ENCODE results near the gene CGNL1. TPM values are rescaled to one million over a fixed set of nuclear protein-coding genes. Genes with fewer than 3 reads are reported as not detected.
A peak's percentile ranks its signal among the peaks of the same experiment; 100 is the strongest.

Gene CGNL1
- total RNA-seq, 1 experiment from 2014 or later = 1.3 TPM

DNA sequence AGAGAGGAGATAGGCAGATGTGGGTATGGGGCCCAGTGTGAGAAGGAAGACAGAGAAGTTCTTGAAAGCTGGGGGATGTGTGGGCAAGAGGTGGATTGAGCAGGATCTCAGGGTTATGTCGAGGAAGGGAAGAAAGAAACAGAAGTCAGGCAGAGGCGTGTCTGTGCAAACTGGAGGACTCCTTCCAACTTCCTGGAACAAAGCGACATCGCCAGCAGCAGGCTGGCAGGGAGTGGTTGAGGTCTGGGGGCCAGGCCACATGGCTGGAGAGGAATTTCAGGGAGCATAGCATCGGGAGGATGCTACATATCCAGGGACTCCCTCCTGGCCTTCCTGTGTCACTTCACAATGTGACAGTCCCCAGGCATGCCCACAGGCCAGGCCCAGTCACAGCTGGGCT is 172.5 kb downstream of the CGNL1 start:
- DNase-seq (ENCODE audit: low read depth) = no peak

DNA sequence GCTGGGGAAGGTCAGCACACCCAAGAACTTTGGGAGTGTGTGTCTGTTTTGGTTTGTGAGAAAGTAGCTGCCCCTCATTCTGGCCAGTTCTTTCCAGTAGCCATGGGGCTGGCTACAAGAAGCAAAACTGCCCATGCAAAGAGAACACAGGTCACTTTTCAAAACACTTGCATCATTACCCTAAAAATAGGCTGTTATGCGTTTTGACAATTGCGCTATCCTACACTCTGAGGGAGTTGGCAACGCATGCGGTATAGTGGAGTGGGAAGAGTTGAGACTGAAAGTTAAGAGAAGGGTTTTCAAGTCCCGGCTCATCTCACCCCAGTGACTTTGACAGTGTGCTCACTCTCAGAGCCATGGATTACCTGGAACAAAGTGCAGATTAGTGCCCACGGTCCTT is 173.6 kb downstream of the CGNL1 start:
- no peak for DNase-seq (ENCODE audit: low read depth)

DNA sequence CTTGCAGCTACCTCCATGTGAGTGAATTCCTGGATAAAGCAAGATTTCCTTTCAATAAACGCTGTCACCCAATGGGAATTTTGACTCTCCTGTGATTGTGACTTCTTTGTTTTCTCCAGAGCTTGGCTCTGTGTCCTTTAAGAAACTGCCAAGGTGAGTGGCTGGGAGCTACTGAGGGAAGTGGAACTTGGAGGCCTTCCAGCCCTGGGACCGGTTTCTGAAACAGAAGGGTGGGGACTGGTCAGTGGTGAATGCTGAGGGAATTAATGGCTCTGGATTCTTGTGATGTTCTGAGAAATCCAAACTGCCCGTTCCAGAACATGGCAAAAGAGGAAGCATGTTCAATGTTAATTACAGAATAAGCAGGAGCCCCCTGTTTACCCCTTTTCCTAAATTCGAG is 174.3 kb downstream of the CGNL1 start:
- peak; percentile 44 for DNase-seq (ENCODE audit: low read depth)

GRCh38 chr15:57551715-57552677 is 175.7 kb downstream of the CGNL1 start:
- DNase-seq (ENCODE audit: low read depth) = peak; percentile 95

- no peak for DNase-seq (ENCODE audit: low read depth)
Measured at GRCh38 chr15:57552678-57553334, 176.5 kb downstream of the CGNL1 start.

DNA sequence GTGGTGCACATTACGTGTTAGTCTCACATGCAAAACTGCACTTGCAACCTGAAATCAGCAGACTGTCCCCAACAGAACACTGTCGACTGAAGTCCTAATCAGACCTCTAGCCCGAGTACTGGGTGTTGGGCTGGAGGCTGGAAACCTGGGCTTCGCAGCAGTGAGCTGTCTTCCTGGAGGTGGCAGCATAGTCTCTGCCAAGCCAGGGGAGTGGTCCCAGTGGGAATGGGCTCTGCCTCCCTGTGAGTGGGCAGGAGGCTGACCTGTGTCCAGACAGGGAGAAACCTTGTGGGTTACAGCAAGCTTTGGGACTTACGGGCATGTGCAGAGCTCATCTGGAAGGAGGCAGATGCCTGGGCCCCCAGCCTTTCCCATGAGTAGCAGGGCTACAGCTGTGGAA is 177.2 kb downstream of the CGNL1 start:
- DNase-seq (ENCODE audit: low read depth) = no peak

DNA sequence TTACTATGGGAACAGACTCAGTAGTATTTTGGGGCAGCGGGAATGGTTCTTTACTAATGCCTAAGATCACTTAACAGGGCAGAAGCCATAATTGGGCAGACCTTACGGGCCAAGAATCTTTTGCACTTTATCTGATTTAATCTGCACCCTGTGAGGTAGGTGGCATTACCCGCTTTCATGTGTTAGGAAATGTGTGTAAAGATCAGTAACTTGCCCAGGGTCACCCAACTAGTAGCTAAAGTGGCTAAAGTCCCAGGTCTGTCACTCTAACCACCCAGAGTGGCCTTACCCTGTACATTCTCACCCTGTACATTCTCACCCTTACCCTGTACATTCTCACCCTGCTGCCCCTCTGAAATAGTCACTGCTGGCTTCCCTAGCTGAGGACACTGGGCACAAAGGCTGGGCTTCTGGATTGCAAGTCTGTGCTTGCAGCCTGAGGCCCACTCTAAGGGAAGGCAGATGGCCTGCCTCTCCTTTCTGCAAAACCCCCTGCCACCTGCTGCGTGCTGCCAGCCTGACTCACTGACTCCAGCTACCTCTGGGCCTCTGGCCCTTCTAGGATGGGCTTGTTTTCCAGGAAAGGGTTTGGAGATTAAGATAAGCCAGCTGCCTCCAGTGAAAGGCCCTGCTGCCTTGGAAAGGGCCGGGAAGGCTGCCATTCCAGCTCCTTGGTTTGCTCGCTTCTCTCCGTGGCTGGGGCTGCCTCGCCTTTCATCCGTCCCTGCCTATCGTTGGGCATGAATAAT is 177.9 kb downstream of the CGNL1 start:
- no peak for DNase-seq (ENCODE audit: low read depth)

DNA sequence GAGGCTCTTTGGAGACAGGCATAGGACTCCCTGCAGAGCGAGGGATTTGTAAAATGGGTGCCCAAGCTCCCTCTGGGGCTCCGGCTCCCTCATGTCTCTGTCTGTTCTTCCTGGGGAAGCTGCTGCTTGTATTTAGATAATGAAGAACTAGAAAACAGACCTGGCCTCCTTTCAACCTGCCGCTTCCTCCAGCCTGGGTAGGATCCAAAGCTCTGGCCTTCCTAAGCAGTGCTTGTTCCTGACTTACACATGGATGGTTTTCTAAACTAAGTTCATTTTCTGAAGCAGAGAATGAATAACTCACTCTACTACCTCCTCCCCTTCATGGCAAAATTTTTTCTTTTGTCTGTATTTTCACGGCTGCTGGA is 178.5 kb downstream of the CGNL1 start:
- DNase-seq (ENCODE audit: low read depth) = no peak

DNA sequence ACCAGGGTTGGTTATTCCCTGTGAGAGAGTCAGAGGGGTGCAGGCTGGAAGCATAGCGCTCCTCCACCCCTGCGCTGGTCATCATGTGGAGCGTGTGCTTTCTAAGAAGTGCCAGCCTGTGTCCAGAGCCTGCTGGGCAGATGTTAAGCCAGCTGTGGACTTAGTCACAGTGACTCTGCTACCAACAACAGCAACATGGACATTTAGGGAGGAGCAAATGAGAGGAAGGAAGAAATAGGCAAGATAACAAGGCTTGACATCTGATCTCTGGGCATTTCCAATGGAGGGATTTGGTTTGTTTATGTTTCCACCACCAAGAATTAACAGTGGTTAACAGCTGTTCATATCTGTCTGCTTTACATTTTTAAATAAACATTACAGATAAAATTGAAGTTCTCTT is 179.0 kb downstream of the CGNL1 start:
- DNase-seq (ENCODE audit: low read depth) = no peak

- DNase-seq (ENCODE audit: low read depth) = no peak
Measured at GRCh38 chr15:57556040-57556439, 179.7 kb downstream of the CGNL1 start.

DNA sequence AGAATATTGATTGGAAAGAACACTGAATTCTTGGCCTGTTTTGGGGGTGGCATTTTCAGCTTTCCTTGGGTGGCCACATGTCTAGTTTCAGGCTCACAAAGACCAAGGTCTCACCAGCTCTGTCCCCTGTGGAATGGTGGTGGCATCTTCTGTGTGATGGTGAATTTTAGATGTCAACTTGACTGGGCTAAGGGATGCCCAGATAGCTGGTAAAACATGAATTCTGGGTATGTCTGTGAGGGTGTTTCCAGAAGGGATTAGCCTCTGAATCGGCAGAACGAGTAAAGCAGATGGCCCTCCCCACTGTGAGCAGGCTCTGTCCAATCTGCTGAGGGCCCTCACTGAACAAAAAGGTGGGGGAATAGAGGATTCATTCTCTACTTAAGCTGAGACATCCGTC is 181.0 kb downstream of the CGNL1 start:
- DNase-seq (ENCODE audit: low read depth) = no peak

DNA sequence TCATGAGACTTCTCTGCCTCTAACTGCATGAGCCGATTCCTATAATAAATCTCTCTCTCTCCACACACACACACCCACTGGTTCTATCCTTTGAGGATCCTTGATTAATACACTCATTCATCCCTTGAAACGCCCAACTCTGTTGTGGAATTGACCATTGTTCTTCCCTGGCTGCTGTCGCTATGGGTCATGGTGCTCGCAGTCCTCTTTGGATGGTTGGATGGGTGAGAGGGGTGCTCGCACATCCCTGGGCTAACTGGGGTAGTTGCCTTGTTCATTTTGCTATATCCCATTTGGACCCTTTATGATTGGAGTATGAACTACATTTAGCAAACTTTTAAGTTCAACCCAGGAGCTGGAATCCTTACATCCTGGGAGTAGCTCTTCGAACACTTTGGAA is 181.5 kb downstream of the CGNL1 start:
- no peak for DNase-seq (ENCODE audit: low read depth)

GRCh38 chr15:57559875-57560274 is 183.6 kb downstream of the CGNL1 start:
- DNase-seq (ENCODE audit: low read depth) = peak; percentile 63

GRCh38 chr15:57561041-57561711 is 184.9 kb downstream of the CGNL1 start:
- DNase-seq (ENCODE audit: low read depth) = peak; percentile 92

- DNase-seq (ENCODE audit: low read depth) = no peak
Measured at GRCh38 chr15:57562196-57562769, 186.0 kb downstream of the CGNL1 start.

DNA sequence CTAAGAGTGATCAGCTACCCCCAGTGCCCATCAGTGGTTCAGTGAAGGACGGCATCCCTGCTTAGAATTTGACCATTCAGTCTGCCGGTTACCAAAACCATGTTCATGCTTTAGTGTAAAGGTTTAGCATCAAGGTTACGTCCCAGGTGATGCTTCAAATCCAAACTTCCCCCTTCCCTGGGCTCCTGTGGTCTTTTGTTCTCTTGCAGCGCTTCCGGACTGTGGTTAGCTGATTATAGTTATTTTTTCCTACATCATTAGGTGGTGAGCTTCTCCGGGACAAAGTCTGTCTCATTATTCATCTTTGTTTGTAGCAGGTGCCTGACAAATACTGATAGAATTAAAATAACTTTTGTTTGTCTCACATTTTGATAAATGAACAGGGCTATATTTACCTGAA is 187.1 kb downstream of the CGNL1 start:
- no peak for DNase-seq (ENCODE audit: low read depth)

- DNase-seq (ENCODE audit: low read depth) = no peak
Measured at GRCh38 chr15:57565311-57565710, 189.0 kb downstream of the CGNL1 start.

DNA sequence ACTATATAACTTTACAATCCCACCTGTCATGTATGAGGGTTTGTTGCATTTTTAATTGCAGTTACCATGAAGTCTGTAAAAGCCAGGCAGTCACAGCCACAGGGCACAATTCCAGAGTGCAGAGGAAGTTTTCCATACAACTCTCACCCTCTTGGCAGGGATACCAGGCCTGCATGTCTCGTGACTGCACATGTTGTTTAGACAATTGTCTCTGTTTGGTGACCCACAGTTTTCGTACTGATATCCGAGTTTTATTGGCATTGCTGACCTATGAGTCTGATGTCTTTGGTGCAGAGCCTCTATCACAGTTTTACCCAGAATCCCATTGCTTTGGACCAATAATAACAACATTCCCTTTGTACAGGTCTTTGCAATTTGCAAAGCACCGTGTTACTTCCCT is 190.5 kb downstream of the CGNL1 start:
- DNase-seq (ENCODE audit: low read depth) = peak; percentile 92

GRCh38 chr15:57567891-57568290 is 191.6 kb downstream of the CGNL1 start:
- DNase-seq (ENCODE audit: low read depth) = peak; percentile 18

GRCh38 chr15:57568299-57568698 is 192.0 kb downstream of the CGNL1 start:
- DNase-seq (ENCODE audit: low read depth) = no peak

DNA sequence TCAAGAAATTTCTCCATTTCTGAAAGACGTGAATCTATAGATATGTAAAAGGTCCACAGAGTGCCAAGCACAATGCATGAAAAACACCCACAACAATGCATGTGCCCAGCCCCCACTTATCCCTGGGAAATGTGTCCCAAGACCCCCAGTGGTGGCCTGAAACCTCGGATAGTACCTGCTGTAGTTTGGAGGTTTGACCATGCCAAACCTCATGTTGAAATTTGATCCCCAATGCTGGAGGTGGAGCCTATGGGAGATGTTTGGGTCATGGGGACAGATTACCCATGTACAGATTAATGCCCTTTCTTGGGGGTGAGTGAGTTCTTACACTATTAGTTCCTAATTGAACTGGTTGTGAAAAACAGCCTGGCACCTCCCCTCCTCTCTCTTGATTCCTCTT is 194.0 kb downstream of the CGNL1 start:
- DNase-seq (ENCODE audit: low read depth) = no peak

DNA sequence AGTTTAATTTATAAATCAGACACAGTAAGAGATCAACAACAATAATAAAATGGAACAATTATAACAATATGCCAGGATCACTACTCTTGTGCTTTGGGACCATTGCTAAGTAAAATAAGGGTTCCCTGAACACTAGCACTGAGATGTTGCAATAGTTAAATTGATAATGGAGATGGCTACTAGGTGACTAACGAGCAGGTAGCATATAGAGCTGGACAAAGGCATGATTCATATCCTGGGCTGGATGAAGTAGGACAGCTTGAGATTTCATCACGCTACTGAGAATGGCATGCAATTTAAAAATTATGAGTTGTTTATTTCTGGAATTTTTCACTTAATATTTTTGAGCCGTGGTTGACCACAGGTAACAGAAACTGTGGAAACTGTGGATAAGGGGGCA is 194.7 kb downstream of the CGNL1 start:
- peak; percentile 81 for DNase-seq (ENCODE audit: low read depth)
